Adipose tissue (tissue), 3 donors: ENCODE data around the gene SPTA1. TPM values are rescaled to one million over a fixed set of nuclear protein-coding genes. Genes with fewer than 3 reads are reported as not detected.

Source experiments
- H3K27ac ChIP-seq: one replicate; pipeline ENCODE4 v1.5.1; 2013; ENCODE audit warnings: low read depth, low read length
- WGBS, 3 donors: extraction: QIAGEN DNeasy Blood & Tissue Kit; methylation state at CpG; one replicate each; pipeline ENCODE4 v1.1.7; 2013; 5-methylcytosine and 5-hydroxymethylcytosine counted together
- polyA plus RNA-seq, 3 donors: library from polyadenylated mRNA; stranded (reverse); fragments of 200-250 nt; gene quantifications; one replicate each; pipeline ENCODE4 v1.2.3, GENCODE V29; 2013
- donor health status: healthy with polysubstance abuse.
- donor health status: Bipolar disorder and iron deficiency.
- donor health status: healthy.

SPTA1 gene
- polyA plus RNA-seq, 3 donors: 0.18 TPM; not detected in 2

DNA sequence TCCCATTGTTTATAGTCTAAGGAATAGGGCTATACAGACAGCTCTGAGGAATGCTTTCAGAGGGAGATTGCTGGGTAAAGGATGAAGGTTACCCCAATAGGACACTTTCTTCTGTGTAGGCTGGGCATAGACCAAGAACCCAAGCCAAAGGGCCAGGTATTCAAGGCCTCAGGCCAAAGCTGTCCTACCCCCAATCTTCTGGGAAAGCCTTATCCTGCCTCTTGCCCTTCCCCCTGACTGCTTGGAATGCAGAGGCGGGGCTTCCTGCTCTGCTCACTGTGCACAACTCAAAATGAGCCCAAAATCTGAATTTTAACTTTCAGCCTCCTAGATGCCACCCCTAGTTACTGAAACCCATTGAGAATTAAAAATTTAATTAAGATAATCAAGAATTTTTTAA, 79.2 kb downstream of the SPTA1 start:
- 64 to 86% (median 69%) methylated on average over 1 of the region's 1 CpG for WGBS, 3 donors
- H3K27ac ChIP-seq: no peak overlapping the region

DNA sequence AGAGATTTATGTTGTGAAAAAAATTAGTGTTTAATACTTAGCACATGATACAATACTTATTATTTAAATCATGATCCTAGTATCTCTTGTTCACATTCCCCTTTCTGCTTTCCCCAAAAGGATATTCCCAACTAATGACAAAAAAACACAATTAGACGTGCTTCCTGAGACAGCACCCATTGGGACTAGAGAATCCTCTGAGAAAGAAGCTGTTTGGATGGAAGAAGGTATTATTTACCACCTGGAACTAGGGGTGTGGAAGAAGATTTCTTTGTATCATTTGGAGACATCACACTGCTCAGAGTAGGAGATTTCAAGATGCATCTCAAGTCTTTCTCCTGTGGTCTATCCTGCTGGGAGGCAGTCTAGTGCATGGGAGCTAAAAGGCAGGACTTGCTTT, 81.5 kb downstream of the SPTA1 start, which contains the start of gene OR10Z1:
Gene OR10Z1 (plus strand): TSS at position 301 of the 400 bp plus-strand sequence. CDS start 1,171 bp downstream, outside the sequence.
- WGBS, 3 donors: 55 to 77% (median 74%) methylated on average over 1 of the region's 1 CpG
- H3K27ac ChIP-seq: no peak within 1 kb of the TSS

DNA sequence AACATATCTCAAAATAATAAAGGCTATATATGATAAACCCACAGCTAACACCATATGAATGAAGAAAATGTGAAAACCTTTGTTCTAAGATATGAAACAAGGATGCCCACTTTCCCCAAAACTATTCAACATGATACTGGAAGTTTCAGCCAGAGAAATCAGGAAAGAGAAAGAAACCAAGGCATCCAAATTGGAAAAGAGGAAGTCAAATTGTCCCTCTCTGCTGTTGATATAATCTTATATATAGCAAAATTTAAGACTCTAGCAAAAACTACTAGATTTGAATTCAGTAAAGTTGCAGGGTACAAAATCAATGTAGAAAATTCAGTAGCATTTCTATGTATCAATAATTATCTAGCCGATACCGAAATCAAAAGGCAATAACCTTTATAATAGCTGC, 85.8 kb downstream of the SPTA1 start:
- 49 to 93% (median 78%) methylated on average over 2 of the region's 2 CpGs for WGBS, 3 donors
- H3K27ac ChIP-seq: no peak overlapping the region

DNA sequence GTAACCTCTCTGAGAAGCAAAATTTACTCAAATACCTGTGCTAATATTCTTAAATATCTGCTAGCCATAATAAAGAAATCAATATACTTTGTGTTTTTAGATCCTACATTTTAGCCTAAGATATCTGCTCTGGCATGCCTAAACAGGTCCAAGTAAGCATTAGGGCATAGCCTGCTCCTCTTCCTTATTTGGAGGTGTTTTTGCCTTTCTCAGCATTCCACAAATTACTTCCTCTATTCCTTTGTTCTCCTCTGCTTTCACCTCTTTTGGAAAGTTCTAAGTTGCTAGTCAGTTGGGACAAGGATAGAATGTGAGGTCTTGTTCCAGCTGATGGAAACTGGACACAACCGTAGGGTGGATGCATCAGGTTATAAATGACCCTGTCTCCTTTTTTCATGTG, 99.6 kb downstream of the SPTA1 start:
- WGBS, 3 donors: 62 to 88% (median 77%) methylated on average over 1 of the region's 1 CpG
- no peak overlapping the region for H3K27ac ChIP-seq

DNA sequence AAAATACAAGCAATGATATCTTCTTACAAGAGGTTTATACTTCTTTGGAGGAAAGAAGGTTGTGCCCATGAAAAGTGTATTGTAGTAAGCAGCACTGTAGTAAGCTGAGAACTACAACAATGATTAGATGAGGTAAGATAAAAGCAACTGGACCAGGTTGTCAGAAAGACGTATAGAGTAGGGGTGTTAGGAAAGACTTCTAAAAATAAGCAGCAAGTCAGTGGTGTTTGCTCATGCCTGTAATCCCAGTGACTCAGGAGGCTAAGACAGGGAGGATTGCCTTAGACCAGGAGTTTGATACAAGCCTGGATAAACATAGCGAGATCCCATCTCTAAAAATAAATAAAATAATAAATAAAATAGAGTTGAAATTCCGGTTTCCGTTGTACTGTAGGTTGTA, 102.6 kb downstream of the SPTA1 start:
- 65 to 79% (median 69%) methylated on average over 4 of the region's 4 CpGs for WGBS, 3 donors
- no peak overlapping the region for H3K27ac ChIP-seq

DNA sequence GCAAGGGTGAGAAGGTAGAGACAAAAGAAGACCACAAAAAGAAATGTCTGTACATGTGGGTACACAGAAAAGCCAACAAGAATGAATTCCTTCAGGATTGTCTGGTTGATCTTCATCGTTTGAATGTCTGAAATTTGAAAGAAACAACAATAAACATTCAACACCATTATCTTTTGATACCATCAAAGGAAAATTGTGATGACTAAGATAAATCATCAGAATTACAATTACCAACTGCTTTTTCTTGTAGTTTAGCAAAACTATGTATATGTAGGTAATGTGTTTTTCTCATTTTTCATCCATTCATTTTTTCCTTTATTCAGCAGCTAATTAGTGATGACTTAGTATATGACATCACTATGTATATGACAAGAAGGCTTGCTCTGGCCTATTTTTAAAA, 106.8 kb downstream of the SPTA1 start, which contains the start of gene OR10X1:
Gene OR10X1 (minus strand): TSS at position 167 of the 400 bp plus-strand sequence. CDS start 0 bp downstream, at position 167.
- no peak within 1 kb of the TSS for H3K27ac ChIP-seq
- 44 to 92% (median 89%) methylated on average over 1 of the region's 1 CpG for WGBS, 3 donors

DNA sequence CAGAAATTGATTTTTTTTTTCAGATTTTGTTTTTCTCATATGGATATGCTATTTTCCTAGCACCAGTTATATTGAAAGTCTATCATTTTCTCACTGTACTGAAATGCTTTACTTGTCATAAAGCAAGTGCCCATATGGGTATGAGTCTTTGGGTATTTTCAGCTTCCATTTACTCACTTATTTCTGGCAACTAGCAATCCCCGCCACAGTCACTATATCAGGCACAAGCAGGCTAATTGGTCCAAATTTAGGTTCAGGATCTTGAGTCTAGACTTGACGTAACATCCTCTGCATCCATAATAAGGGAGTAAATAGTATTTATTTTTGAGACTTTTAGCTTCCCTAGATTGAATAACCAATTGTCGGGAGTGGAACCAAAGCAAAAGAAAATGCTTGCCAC, 109.0 kb downstream of the SPTA1 start:
- 78 to 89% (median 88%) methylated on average over 3 of the region's 3 CpGs for WGBS, 3 donors
- no peak overlapping the region for H3K27ac ChIP-seq

DNA sequence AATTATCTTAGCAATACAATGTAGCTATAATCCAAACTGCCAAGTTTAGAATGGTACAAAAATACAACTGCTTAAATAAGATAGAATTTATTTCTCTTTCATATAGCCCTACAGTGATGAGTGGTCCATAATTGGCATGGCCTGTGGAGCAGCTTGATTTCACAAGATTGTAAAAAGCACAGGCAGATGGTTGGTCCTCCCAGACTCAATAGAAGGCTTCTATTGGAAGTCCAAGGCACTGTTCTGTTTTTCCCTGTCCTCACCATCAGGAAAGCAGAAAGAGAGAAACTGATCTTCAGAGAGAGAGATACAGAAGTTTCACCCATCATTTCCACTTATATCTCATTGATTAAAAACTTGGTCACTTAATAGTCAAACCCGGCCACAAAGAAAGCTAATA, 114.3 kb downstream of the SPTA1 start:
- H3K27ac ChIP-seq: no peak overlapping the region
- 71 to 85% (median 85%) methylated on average over 1 of the region's 1 CpG for WGBS, 3 donors

DNA sequence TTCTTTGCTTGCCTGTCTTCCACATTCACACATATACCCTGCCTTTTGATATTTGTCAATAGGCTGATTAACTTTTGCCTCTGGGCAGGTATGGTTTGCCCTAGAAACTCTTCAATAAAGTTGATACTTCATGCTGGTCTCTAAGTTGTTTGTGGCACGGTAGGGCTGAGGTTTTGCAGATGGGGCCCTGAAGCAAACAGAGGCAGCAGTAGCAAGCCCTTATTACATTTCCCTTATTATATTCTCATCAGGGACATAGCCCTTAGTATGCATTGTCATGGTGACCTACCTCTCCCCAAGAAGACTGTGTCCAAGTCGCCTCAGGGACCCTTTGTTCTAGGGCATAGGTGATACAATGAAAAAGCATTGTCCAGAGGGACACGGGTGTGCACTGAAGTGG, 116.0 kb downstream of the SPTA1 start, which contains the start of gene OR6P1:
Gene OR6P1 (minus strand): TSS at position 101 of the 400 bp plus-strand sequence. CDS start 6,976 bp downstream, outside the sequence.
- 46 to 76% (median 75%) methylated on average over 3 of the region's 3 CpGs for WGBS, 3 donors

DNA sequence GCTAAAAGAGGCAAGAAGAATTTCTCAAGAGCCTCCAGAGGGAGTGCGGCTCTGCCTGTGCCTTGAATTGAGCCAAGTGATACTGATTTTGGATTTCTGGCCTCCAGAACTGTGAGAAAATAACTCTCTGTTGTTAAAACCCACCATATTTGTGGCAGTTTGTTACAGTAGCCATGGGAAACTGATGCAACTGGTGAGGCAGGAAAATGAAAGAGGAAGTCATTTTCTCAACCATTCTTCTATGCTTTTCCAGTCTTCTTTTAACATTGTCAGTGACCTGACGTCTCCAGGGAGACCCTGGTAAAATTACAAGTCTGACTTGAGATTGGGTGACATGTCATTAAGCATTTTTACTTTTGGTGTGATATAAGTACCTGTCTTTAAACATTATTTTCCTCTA, 121.9 kb downstream of the SPTA1 start:
- WGBS, 3 donors: 48 to 52% (median 50%) methylated on average over 2 of the region's 2 CpGs
- no peak overlapping the region for H3K27ac ChIP-seq

More for the DNA sequence above, 116.0 kb downstream of the SPTA1 start, which contains the start of gene OR6P1:
- no peak within 1 kb of the TSS for H3K27ac ChIP-seq

DNA sequence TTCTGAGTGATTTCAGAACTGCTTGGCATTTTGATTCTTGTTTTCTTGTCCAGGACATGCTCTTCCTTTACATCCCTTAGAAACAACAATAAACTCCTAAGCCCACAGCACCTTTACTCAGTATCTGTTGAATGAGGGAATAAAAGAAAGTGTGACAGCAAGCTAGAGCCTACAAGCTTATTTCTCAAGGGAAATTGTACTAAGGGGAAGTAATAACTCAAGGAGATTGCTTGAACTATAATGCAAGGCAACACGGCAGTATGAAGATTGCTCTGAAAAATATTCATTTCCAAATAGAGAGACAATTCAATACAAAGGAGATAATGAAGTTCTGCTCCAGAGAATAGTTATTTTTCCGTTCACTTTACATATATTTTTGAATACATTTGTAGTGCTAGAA, 122.7 kb downstream of the SPTA1 start:
- WGBS, 3 donors: 55 to 60% (median 56%) methylated on average over 2 of the region's 2 CpGs
- H3K27ac ChIP-seq: no peak overlapping the region

Other genes starting within 250 kb of the SPTA1 start
- gene OR10K1, start 224.9 kb downstream of the SPTA1 start, polyA plus RNA-seq: under 1 TPM in 1 of 3 donors, not detected in 2; 0.34 TPM
- gene OR10R2, start 214.5 kb downstream of the SPTA1 start, polyA plus RNA-seq: not detected
- not detected for gene OR6Y1, start 132.3 kb downstream of the SPTA1 start, polyA plus RNA-seq
- gene OR6P1, start 116.1 kb downstream of the SPTA1 start, polyA plus RNA-seq: not detected
- gene OR10X1, start 106.8 kb downstream of the SPTA1 start, polyA plus RNA-seq: not detected
- gene OR10Z1, start 81.4 kb downstream of the SPTA1 start, polyA plus RNA-seq: not detected
- gene OR6K2, start 13.9 kb upstream of the SPTA1 start, polyA plus RNA-seq: not detected
- gene OR6K3, start 34.0 kb upstream of the SPTA1 start, polyA plus RNA-seq: not detected
- gene OR6K6, start 68.0 kb upstream of the SPTA1 start, polyA plus RNA-seq: not detected
- gene OR6N1, start 85.5 kb upstream of the SPTA1 start, polyA plus RNA-seq: not detected
- not detected for gene OR6N2, start 94.5 kb upstream of the SPTA1 start, polyA plus RNA-seq
- 10 to 100 TPM in 2 of 3 donors, 1 to 10 TPM in 1; 1.1 to 30.1 (median 22.5) TPM for gene MNDA, start 144.6 kb upstream of the SPTA1 start, polyA plus RNA-seq
- gene PYHIN1, start 244.8 kb upstream of the SPTA1 start, polyA plus RNA-seq: under 1 TPM; 0.08 to 0.67 (median 0.40) TPM